K562 (cell line): ENCODE data around the gene EZH1. TPM values are rescaled to one million over a fixed set of nuclear protein-coding genes. Genes with fewer than 3 reads are reported as not detected.

Source experiments
- CREB3L1 ChIP-seq: fragments of 450-650 bp; IDR thresholded peaks from 2 replicates; pipeline ENCODE4 v1.6.1; 2014; ENCODE audit warnings: low read depth, mild to moderate bottlenecking, moderate library complexity, borderline replicate concordance
- CSDE1 ChIP-seq, 2 experiments: fragments of 450-650 bp; IDR thresholded peaks; 2 replicates each; pipeline ENCODE4 v1.6.1; 2016; ENCODE audit warnings: mild to moderate bottlenecking in 1 of 2
- DEAF1 ChIP-seq: fragments of 450-650 bp; formaldehyde crosslinking; IDR thresholded peaks from 2 replicates; pipeline ENCODE4 v1.4.0; 2020; ENCODE audit warnings: mild to moderate bottlenecking, moderate library complexity
- GTF2A2 ChIP-seq: IDR thresholded peaks from 2 replicates; pipeline ENCODE4 v1.6.1; 2016; ENCODE audit warnings: mild to moderate bottlenecking, missing genetic modification characterization, missing compliant biosample characterization
- JUN ChIP-seq, 2 experiments: sonication (generic) in 1 of 2; formaldehyde crosslinking in 1 of 2; IDR thresholded peaks; 2 replicates each; pipeline versions ENCODE4 v1.6.1 to v1.8.0; 2012 to 2022; ENCODE audit warnings: borderline replicate concordance in 2 of 2, mild to moderate bottlenecking in 2 of 2, improper control_type of control experiment in 1 of 2, low read depth in 1 of 2, low read length in 1 of 2, missing genetic modification reagents in 1 of 2
- L3MBTL2 ChIP-seq: fragments of 450-650 bp; IDR thresholded peaks from 2 replicates; pipeline ENCODE4 v1.6.1; 2016; ENCODE audit warnings: mild to moderate bottlenecking, moderate library complexity
- MGA ChIP-seq: fragments of 450-650 bp; IDR thresholded peaks from 2 replicates; pipeline ENCODE4 v1.6.1; 2016; ENCODE audit warnings: mild to moderate bottlenecking, moderate library complexity
- POLR2A ChIP-seq: fragments of 450-650 bp; conservative IDR thresholded peaks from 2 replicates; pipeline ENCODE4 v1.6.1; 2016
- POLR2B ChIP-seq: fragments of 450-650 bp; IDR thresholded peaks from 2 replicates; pipeline ENCODE4 v1.6.1; 2018; ENCODE audit warnings: low read depth; ENCODE audit not compliant: partially characterized antibody
- RAD51 ChIP-seq: fragments of 450-650 bp; IDR thresholded peaks from 2 replicates; pipeline ENCODE4 v1.7.1; 2016; ENCODE audit warnings: low read depth, mild to moderate bottlenecking, borderline replicate concordance
- RCOR1 ChIP-seq, 2 experiments: IDR thresholded peaks; 2 replicates each; pipeline ENCODE4 v1.6.1; 2012; ENCODE audit warnings: low read depth in 2 of 2, low read length in 2 of 2, borderline replicate concordance in 1 of 2, improper control_type of control experiment in 1 of 2
- RNF2 ChIP-seq: sonication (generic); IDR thresholded peaks from 2 replicates; pipeline ENCODE4 v1.6.1; 2016
- ZNF444 ChIP-seq: fragments of 250-450 bp; sonication (Bioruptor Pico); IDR thresholded peaks from 2 replicates; pipeline ENCODE4 v1.4.0; 2020; ENCODE audit warnings: mild to moderate bottlenecking, moderate library complexity
- polyA plus RNA-seq, 8 experiments: library from polyadenylated mRNA; depleted of rRNA in 4 of 8; stranded (reverse) in 5 of 8; unstranded in 3 of 8; fragments of >200 nt; fragmentation: Nextera tagmentation in 2 of 8; fragmentation: Illumina TruSeq in 1 of 8; extraction: Ambion mirVana in 2 of 8; extraction: Trizol in 1 of 8; gene quantifications; 2 replicates each; pipeline versions ENCODE4 v1.2.1 to v1.2.3, GENCODE V29; 2011 to 2014; ENCODE audit warnings: inconsistent platforms in 1 of 8, missing spikeins in 1 of 8
- total RNA-seq, 7 experiments: library from RNA; depleted of rRNA in 6 of 7; stranded (reverse); fragments of >200 nt in 6 of 7; fragmentation: Illumina TruSeq in 2 of 7; extraction: Trizol in 2 of 7; gene quantifications; 2 replicates each; pipeline versions ENCODE4 v1.2.1 to v1.2.3, GENCODE V29; 2011 to 2021; ENCODE audit warnings: low replicate concordance in 1 of 7

Gene EZH1
- total and polyA plus RNA-seq, 9 of the 15 experiments (the other 6 are each of a cell fraction or from before 2014, with no cell fraction given) = 8.6 to 40.8 (median 22.9) TPM

- TF ChIP-seq CSDE1 (IDR thresholded peaks at IDR 0.05) = no peak
- TF ChIP-seq L3MBTL2 = peak; percentile 60
- no peak for TF ChIP-seq RNF2
- peak; percentile 56 for TF ChIP-seq MGA
- TF ChIP-seq GTF2A2 (tag) = no peak
- peak in 1 of 2 experiments; percentile 45; a peak in 2 of 4 replicates for TF ChIP-seq RCOR1 (IDR thresholded peaks at IDR 0.05; ENCODE audit: borderline replicate concordance in 1 of 2, low read depth in 2 of 2, low read length in 2 of 2)
- TF ChIP-seq ZNF444 (CRISPR knock-in tag) = no peak
- TF ChIP-seq RAD51 = peak; percentile 17; the same call in 1 of the 2 replicates
- no peak for TF ChIP-seq CREB3L1
- 0 out of 2 replicates have a peak, but pooled peaks have one; percentile 29 for TF ChIP-seq POLR2A
- no peak for TF ChIP-seq DEAF1 (CRISPR knock-in tag)
- TF ChIP-seq POLR2B = no peak
- peak; percentile 62; the same call in 1 of the 2 replicates for TF ChIP-seq JUN (IDR thresholded peaks at IDR 0.05; ENCODE audit: borderline replicate concordance, low read depth, low read length)
- no peak for TF ChIP-seq JUN (CRISPR knock-in tag; IDR thresholded peaks at IDR 0.05; ENCODE audit: borderline replicate concordance)
These were observed 496 bp downstream of the EZH1 start (continued) for GRCh38 chr17:42744283-42744805.
